HG03135 (cell line): ENCODE data around the gene PKD2L2.
"Not testable (repeated sequence)": the region's sequence is repeated elsewhere in the genome, so short reads cannot be mapped to it uniquely, and the experiment has no call there.

Experiments
- ATAC-seq: cut with Tn5 transposase; IDR thresholded peaks from one replicate; pipeline ENCODE4 v1.9.1; 2021; ENCODE audit warnings: mild to moderate bottlenecking, moderate library complexity; ENCODE audit not compliant: unreplicated experiment

The PKD2L2 gene

GRCh38 chr5:137888863-137889759 lies at the start of gene PKD2L2:
Gene PKD2L2 (plus strand): TSS chr5:137889457. CDS start chr5:137889492, 35 bp downstream.
- peak; percentile 94 for ATAC-seq

DNA sequence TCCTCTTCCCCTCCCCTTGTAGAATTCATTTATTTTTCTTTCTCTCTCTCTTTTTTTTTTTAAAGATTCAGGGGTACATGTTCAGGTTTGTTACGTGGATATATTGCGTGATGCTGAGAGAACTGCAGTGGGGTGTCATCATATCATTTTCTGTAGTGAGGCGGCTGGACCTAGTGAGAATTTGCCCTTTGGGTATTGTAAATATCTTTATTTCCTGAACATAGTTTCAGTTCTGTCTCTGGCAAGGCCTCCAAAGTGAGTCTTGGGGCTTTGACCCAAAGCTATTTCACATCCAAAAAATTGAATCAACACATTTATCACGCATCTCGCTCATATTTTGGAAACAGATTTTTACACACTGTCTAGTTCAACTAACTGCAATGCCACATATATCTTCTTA lies 47.0 kb upstream of the PKD2L2 start:
- no peak for ATAC-seq

GRCh38 chr5:137843676-137844299 lies 45.5 kb upstream of the PKD2L2 start:
- no peak for ATAC-seq

DNA sequence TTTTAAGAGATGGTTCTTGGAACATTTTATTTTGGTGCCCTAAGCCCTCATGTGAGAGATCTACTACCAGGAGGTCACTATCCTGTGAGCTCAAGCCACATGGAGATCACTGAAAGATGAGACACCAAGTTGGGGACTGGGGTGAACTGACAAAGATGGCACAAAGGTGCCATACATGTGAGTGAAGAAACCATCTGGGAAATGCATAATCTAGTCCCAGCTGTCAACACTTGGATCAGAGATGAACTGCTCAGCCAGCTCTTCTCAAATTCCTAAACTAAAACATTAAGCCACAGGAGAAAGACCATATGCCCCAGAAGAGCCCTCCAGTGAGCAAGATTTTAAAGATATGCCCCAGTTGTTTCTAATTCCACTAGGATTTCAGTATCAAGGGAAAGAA lies 43.8 kb upstream of the PKD2L2 start:
- no peak for ATAC-seq

DNA sequence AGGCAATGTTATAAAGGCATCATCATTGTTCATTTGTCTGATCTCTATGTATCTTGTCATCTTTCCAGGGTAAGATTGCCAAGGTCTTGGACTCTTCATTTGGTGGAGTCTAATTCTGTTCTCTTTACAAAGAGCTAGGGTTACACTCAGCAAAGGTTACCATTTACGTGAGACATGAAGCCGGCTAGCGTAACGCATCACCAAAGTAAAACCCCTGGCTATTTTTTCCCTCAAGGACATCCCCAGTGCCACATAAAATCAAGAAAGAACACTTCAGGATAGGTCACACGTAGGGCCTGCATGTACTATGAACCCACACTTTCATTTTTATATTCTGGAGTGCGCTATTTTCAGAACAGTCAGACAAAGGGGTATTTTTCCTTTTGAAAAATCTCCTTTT lies 41.6 kb upstream of the PKD2L2 start:
- ATAC-seq: no peak

DNA sequence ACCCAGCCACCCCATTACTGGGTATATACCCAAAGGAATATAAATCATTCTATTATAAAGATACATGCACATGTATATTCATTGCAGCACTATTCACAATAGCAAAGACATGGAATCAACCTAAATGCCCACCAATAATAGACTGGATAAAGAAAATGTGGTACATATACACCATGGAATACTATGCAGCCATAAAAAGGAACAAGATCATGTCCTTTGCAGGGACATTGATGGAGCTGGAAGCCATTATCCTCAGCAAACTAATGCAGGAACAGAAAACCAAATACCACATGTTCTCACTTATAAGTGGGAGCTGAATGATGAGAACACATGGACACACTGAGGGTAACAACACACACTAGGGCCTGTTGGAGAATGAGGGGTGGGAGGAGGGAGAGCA lies 36.1 kb upstream of the PKD2L2 start:
- ATAC-seq: not testable (repeated sequence)

DNA sequence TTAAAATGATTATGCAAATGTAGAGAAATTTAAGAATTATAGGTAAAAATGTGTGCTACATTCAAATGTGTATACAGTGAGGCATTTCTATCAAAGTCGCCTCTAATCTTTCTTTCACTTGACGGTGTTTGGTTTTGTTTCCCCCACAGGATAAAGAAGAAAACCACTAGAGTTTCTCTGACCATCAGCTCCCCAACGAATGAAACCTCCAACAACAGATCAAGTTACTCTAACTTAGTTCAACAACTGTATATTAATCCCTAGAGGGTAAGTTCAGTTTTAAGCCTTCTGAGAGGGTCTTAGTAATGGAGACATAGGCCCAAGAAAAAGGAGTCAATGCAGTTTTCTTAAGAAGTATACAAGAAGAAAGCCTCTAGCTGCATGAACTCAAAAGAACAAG lies 33.1 kb upstream of the PKD2L2 start:
- ATAC-seq: no peak

DNA sequence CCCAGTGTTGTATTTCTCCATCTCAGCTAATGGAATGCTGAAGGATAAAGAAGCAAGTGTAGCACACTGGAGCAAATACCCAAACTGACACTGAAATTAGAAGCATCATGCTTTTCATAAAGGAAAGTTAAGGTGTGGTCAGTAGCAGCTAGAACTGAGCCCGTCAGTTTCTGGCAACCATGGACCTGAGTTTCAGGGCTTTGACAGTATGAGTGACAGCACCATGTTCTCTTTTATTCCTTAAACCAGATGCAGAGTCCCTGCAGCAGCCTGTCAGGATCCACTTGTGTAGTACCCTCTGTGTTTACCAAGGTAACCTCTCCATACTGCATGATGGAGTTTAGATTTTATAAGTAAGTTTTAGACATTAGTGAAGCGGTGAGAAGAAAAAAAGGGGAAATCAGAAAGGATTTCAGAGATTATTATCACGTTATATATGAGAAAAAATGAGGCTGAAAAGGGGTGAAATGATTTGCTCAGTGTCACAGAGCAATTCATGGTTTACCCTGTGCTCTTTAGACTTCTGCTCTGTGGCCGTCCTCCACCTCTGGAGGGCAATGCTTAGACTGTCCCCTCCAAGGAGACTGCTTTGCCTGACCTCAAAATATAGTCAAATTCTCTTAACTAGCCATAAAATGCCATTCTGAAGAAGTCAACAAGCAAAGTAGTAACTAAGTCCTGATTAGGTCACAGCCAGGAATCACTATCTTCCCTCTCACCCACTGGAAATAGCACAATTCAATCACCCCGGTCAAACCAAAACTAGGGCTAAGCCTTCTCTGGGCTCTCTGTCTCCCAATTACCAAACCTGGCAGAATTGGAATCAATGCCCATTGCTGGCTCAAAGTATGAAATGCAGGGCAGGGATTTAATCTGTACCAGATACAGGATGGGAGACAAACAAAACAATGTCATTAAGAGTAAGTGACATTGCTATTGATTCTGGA lies 32.1 kb upstream of the PKD2L2 start:
- no peak for ATAC-seq

- peak; percentile 76 for ATAC-seq
These were observed 30.9 kb upstream of the PKD2L2 start for GRCh38 chr5:137858223-137858916.

GRCh38 chr5:137858954-137859353 lies 30.3 kb upstream of the PKD2L2 start:
- ATAC-seq: no peak

GRCh38 chr5:137862251-137862650 lies 27.0 kb upstream of the PKD2L2 start:
- ATAC-seq: no peak

DNA sequence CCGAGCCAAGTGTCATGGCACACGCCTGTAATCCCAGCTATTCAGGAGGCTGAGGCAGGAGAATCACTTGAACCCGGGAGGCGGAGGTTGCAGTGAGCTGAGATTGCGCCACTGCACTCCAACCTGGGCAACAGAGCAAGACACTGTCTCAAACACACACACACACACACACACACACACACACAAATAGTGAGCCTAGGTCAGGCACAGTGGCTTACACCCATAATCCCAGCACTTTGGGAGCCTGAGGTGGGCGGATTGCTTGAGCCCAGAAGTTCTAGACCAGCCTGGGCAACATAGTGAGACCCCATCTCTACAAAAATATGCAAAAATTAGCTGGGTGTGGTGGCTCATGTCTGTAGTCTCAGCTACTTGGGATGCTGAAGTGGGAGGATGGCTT lies 25.6 kb upstream of the PKD2L2 start:
- not testable (repeated sequence) for ATAC-seq

DNA sequence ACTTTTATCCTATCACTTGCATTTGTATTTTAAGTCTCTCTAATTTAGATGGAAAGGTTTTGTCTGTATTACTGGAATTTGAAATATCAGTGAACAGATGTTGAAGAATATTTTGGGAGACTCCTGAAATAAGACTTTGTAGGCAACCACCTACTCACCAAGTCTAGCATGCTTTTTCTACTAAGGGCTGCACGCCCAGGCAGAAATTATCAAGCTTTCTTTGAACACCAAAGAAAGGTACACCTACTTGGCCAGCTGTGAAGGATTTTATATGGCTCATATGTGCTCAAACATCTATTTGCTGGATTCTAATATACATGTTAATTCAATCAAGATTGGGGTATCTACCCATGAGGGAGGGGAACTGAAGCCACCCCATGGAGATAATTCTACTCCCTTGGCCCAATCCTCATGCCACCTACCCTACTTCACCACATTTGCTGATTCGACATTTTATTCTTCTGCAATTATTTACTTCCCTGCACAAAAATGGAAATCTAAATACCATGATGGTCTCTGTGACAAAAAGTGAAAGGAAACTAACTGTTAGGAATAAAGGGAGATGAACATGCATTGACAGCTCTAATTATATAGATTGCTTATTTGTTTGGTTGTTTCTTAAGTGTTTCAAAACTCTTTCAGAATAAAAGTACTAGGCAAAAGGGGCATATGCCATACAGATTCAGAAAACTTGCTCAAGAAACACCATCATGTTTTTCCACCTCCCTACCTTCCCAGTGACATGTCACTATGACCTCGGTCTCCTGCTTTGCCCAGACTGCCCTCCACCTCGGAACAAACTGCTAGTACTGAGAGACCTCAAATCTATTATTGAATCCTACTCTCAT lies 22.5 kb upstream of the PKD2L2 start:
- no peak for ATAC-seq

GRCh38 chr5:137867664-137868063 lies 21.6 kb upstream of the PKD2L2 start, which contains the start of gene MYOT:
Gene MYOT (plus strand): TSS chr5:137867860. CDS start chr5:137870652, 2,792 bp downstream.
- ATAC-seq: no peak

DNA sequence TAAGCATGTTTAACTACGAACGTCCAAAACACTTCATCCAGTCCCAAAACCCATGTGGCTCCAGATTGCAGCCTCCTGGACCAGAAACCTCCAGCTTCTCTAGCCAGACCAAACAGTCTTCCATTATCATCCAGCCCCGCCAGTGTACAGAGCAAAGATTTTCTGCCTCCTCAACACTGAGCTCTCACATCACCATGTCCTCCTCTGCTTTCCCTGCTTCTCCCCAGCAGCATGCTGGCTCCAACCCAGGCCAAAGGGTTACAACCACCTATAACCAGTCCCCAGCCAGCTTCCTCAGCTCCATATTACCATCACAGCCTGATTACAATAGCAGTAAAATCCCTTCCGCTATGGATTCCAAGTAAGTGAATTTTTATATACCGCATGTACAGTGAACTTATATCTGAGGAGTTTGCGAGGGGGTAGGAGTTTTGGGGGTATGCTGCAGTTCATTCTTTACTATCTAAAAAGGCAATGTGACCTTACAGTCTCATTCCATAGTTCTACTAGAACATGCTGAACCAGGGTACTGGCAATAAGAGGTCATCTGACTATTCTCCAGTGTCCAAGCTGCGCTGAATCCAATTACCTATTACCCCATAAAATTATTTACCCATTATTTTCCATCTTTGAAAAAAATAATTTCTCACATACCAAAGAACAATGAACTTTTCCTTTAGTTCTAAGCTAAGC lies 18.5 kb upstream of the PKD2L2 start:
- no peak for ATAC-seq

DNA sequence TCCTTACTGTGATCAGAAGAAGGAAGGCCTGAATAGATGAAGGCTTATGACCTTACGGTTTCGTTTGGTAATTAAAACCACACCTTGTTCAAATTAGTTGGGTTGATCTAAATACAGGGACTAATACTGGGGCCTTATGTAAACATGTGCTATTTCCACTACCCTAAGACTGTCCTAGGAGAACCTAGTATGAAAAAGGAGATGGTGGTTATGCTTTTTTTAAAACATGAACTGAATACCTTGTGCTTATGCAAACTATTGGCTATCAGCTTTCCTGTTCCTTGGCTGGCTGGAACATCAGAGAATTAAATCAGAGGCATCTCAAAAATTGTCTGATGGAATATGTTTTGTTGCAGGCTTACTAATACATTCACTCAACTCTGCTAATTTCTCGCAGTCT lies 17.7 kb upstream of the PKD2L2 start:
- no peak for ATAC-seq

DNA sequence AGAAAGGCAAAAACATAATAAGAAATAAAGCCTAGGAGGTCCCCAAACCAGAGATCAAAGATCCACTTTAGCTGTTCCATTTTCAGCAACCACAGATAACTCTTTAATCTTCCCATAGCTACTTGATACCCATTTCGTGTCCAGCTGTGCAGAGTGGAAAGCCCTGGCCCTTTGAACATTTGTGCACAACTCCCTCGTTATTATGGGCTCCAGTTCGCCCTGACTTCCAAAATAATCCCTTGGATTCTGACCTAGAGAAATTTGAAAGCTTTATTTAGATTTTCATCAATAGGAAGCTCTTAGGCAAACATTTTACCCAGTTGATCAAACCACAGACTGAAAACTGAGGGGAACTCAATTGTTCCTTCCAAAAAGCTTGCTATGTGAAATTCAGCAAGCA lies 16.8 kb upstream of the PKD2L2 start:
- no peak for ATAC-seq

GRCh38 chr5:137876101-137876500 lies 13.2 kb upstream of the PKD2L2 start:
- ATAC-seq: no peak

DNA sequence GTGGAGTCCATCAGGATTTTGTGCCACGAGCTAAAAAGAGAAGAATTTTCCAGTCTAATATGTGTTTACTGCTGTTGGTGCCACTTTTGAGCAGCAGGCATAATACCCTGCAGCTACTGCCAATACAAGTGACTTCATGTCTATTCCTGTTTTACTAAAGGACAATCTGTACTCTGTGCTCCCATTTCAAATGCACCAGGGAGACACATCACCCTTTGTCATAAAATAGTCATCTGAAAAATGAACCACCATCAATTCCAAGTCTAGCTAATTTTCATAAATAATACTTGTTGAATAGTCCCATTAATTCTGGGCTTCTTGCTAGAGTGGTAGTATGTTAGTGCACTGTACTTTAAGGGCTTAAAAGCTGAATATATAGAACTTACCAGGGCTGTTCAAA lies 8.9 kb upstream of the PKD2L2 start:
- no peak for ATAC-seq
